AG09319 (cell line): ENCODE measurements around the gene TCF7L2.
A peak's percentile ranks its signal among the peaks of the same experiment; 100 is the strongest.

Source experiments
- DNase-seq: peaks from one replicate; pipeline ENCODE4 v3.0.0-alpha.2; 2010; ENCODE audit warnings: low read depth; ENCODE audit errors: extremely low read depth
- CTCF ChIP-seq: IDR thresholded peaks from 2 replicates; pipeline ENCODE4 v1.5.1; 2011; ENCODE audit warnings: low read depth, mild to moderate bottlenecking, inconsistent platforms, low read length, moderate library complexity

TCF7L2 gene

DNA sequence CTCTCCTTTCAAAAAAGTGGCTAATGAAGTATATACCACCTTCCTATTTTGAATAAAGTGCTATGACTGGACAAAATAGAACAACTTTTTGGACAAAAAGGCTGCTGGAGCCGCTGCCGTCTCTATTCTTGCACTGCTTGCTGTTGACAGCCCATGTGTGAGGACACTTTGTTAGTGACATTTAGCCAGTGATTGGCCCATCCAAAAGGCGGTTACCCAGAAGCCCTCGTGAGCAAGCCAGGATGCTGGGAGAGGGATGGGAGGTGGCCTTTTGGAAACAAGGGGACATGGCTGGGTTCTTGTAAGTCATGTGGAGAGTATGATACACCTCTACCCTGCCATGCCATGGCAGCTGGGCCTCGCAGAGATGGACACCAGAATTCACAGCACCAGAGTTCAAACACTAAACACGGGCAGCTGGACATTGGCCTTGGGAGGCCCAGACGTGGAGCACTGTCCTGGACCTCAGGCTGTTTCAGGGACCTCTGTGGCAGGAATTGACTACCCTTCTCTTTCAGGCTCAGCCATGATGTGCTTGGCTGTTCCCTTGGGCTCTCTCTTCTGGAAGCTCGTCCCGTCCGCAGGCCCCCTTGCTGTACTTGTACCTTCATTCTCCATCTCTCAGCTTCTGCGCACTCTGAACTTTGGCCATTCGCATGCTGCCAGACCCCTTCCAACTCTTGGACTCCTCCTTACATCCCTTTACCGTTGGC lies 118.3 kb downstream of the TCF7L2 start:
- no peak for TF ChIP-seq CTCF
- no peak for DNase-seq

- no peak for DNase-seq
- no peak for TF ChIP-seq CTCF
Measured at GRCh38 chr10:113069595-113069994, 119.5 kb downstream of the TCF7L2 start.

- no peak for TF ChIP-seq CTCF
- no peak for DNase-seq
Measured at GRCh38 chr10:113071446-113071845, 121.4 kb downstream of the TCF7L2 start.

DNA sequence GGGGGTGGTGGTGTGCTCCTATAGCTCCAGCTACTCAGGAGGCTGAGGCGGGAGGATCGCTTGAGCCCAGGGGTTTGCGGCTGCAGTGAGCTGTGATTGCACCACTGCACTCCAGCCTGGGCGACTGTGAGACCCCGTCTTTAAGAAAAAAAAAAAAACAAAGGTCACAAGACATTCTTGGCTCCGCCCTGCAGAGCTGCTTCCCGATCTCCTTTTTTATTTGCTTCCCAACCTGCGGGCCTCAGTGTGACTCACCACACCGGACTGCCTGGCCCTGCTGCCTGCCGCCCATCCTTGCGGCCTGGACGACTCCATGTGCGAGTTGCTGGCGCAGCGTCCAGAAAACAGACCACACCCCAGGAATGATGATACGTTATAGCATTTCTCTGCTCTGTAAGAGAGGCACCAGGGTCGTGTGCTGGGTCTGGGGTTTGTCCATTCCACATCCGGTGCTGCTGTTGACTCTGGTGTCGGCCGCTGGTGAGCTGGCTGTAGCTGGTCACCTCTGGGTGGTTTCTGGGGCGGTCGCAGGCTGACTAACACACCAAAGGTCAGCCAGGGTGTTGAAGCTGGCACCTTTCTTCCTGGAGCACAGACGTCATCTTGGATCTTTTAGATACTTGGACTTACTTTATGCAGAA lies 123.6 kb downstream of the TCF7L2 start:
- peak; percentile 77 for DNase-seq

DNA sequence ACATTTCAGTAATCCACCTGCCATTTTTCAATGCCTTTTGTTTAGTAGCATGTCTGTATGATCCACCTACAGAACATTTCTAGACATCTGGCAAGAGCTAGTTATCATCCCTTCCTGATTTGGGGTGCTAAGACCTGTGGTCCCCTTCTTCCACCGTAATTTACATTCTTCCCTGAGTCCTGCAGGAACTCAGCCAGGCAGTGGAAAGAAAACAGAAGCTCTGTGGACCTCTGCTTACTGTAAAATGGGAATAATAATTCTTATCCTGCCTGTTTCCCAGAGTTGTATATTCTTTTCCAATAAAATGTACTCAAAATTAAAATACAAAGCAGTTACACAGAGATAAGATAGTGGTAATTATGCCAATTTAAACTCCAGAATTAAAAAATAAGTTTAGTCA lies 126.9 kb downstream of the TCF7L2 start:
- no peak for DNase-seq
- TF ChIP-seq CTCF: no peak

More for the DNA sequence above, 123.6 kb downstream of the TCF7L2 start:
- TF ChIP-seq CTCF: no peak

GRCh38 chr10:113078282-113078907 lies 128.3 kb downstream of the TCF7L2 start:
- TF ChIP-seq CTCF: no peak
- DNase-seq: no peak
